Measurements from ENCODE around the gene CERS2. TPM values are rescaled to one million over a fixed set of nuclear protein-coding genes. Genes with fewer than 3 reads are reported as not detected.

The CERS2 gene
- total and polyA plus RNA-seq, 2 of the 4 experiments (the other 2 are of a cell fraction) = 118 to 127 TPM

GRCh38 chr1:150955280-150955679, 19.4 kb downstream of the CERS2 start:
- CTCF ChIA-PET = no interaction called here
- Histone ChIP-seq H4K8ac (ENCODE audit: low read depth in 2 of 2, low read length in 2 of 2) (no peak overlapping the region), H2BK15ac (ENCODE audit: low read depth, low read length) (no peak overlapping the region), H3K9me1 (ENCODE audit: insufficient read depth, low read length) (no peaks in the 10 kb centered on the region), H4K5ac (ENCODE audit: low read depth, low read length) (no peak overlapping the region), H3K14ac (replicated peaks; ENCODE audit: low read depth, low read length) (no peak overlapping the region), H3K27ac (ENCODE audit: insufficient read depth, low read length) (no peak overlapping the region), H2BK120ac (ENCODE audit: low read depth, low read length) (no peak overlapping the region), H2AK9ac (replicated peaks; ENCODE audit: low read depth, low read length, poor library complexity) (no peak overlapping the region), H3K27me3 (ENCODE audit: control insufficient read depth, insufficient read depth, low read length) (no peaks in the 10 kb centered on the region), H2BK20ac (ENCODE audit: low read depth, low read length) (no peak overlapping the region), H3K9ac (ENCODE audit: low read depth, low read length) (no peak overlapping the region), H2AFZ (replicated peaks; ENCODE audit: low read length, poor library complexity) (no peak overlapping the region), H2AK5ac (ENCODE audit: low read depth, low read length) (no peak overlapping the region), H4K91ac (ENCODE audit: insufficient read depth, low read depth, low read length) (no peak overlapping the region), H3K4me2 (ENCODE audit: low read depth, low read length) (no peak overlapping the region), H3K23ac (ENCODE audit: low read depth, low read length) (no peak overlapping the region), H3K4ac (ENCODE audit: low read depth, low read length) (no peak overlapping the region), H3K9me3 (ENCODE audit: control insufficient read depth, insufficient read depth, low read length) (no peaks in the 10 kb centered on the region), H2BK5ac (ENCODE audit: low read depth, low read length, poor library complexity, severe bottlenecking) (no peak overlapping the region), H3K56ac (ENCODE audit: extremely low read depth, insufficient read depth, low read length) (no peak overlapping the region), H3K18ac (ENCODE audit: low read depth, low read length) (no peak overlapping the region), H3K79me1 (ENCODE audit: low read depth in 1 of 2, low read length in 2 of 2) (no peaks in the 10 kb centered on the region; a peak in 2 of 4 replicates), H3K36me3 (ENCODE audit: control insufficient read depth, insufficient read depth, low read length) (peaks cover 45% of the 10 kb centered on the region), H3K4me1 (ENCODE audit: control insufficient read depth, insufficient read depth, low read length) (no peaks in the 10 kb centered on the region), H4K20me1 (ENCODE audit: insufficient read depth, low read length) (no peaks in the 10 kb centered on the region), H3K4me3 (ENCODE audit: insufficient read depth, low read depth, low read length) (no peak overlapping the region)
- dilution Hi-C loops (cut with HindIII; ENCODE audit: low sequenced_read_pairs, unreplicated experiment) = no loop called here
- ATAC-seq (ENCODE audit: low read depth) = no peak
- in situ Hi-C loops (cut with MboI; ENCODE audit: low sequenced_read_pairs) = no loop called here
- no TSS peak for BruUV-seq (replicated peaks)
- intact Hi-C loops (cut with micrococcal nuclease) = no loop called here
- POLR2A ChIA-PET (ENCODE audit: unreplicated experiment) = no interaction called here
- TF ChIP-seq MAFK (IDR thresholded peaks at IDR 0.05; ENCODE audit: low read depth, low read length) = no peak
- no peak for TF ChIP-seq MAZ (IDR thresholded peaks at IDR 0.05; ENCODE audit: borderline replicate concordance, low read depth, low read length)
- TF ChIP-seq CEBPB (IDR thresholded peaks at IDR 0.05; ENCODE audit: low read depth, low read length) = no peak
- no peak for DNase-seq
